Esophagus muscularis mucosa (tissue), 3 donors: Measurements from ENCODE around the gene EVC.

Source experiments
- CTCF ChIP-seq, 3 experiments: fragments of 200-600 bp in 2 of 3; fragments of 450-650 bp in 1 of 3; sonication (generic) in 2 of 3; IDR thresholded peaks; one replicate each; pipeline ENCODE4 v1.5.1; 2017 to 2019; ENCODE audit warnings: antibody characterized with exemption in 3 of 3, mild to moderate bottlenecking in 2 of 3, moderate library complexity in 1 of 3
- POLR2A ChIP-seq: fragments of 450-650 bp; IDR thresholded peaks from one replicate; pipeline ENCODE4 v1.6.1; 2017; ENCODE audit warnings: antibody characterized with exemption, moderate library complexity, mild to moderate bottlenecking, low read depth
- POLR2AphosphoS5 ChIP-seq, 2 donors: sonication (generic); formaldehyde crosslinking; IDR thresholded peaks; one replicate each; pipeline ENCODE4 v1.6.1; 2017; ENCODE audit warnings: antibody characterized with exemption in 2 of 2

DNA sequence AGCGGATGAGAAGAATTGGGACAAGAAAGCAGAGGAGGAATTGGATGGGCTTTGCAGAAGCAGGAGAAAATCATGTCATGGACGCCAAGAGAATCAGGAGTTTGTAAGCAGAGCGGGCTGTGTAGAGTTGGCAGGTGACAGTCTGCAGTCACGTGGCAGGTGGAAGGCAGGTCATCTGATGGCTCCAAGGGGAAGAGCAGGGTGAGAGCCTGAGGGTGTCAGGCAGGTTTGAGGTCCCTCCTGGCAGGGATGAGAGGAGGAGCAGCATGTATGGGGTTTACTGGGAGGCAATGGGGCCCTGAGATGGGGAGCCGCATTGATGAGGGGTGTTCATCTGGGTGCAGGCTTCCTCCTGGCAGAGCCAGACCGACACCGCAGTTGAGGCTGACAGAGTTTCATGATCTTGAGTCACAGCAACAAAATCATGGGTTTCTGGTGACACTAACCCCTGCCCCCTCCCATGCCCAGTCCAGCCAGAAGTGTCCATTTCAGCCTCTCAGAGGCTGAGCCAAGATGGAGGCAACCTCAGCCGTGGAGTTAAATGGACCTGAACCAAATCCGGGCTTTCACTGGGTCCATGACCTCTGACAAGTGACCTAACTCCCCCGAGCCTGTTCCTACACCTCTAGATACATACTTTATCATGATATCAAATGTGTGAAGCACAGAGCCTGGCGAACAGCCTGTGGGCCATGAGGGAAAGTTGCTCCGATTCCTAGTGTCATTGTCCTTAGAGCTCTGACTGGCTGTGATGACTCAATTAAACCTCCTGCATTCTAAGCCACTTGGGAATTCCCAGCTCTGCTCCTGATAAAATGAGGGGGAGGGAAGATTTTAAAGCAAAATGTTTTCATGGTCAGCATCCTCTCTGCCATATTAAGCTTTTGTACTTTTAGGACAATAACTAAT is 36.1 kb downstream of the EVC start:
- TF ChIP-seq POLR2AphosphoS5 (IDR thresholded peaks at IDR 0.05) = no peak
- no peak for TF ChIP-seq CTCF (IDR thresholded peaks at IDR 0.05)
- TF ChIP-seq POLR2A = no peak
